Smooth muscle cell (in vitro differentiated cells): ENCODE results near the gene CNTN4. TPM values are rescaled to one million over a fixed set of nuclear protein-coding genes. Genes with fewer than 3 reads are reported as not detected.

Experiments
- DNase-seq: peaks from one replicate; lab custom pipeline; 2025; ENCODE audit not compliant: unreplicated experiment; lab: John Stamatoyannopoulos, UW
- H2AFZ ChIP-seq: fragments of 200-600 bp; sonication (generic); 2 replicates; pipeline ENCODE4 v1.6.0; 2016; ENCODE audit warnings: antibody characterized with exemption, low read depth, mild to moderate bottlenecking
- H3F3A ChIP-seq: fragments of 200-600 bp; sonication (generic); 2 replicates; pipeline ENCODE4 v1.6.0; 2017; ENCODE audit warnings: antibody characterized with exemption, low read depth
- H3K27ac ChIP-seq: fragments of 200-600 bp; sonication (generic); 2 replicates; pipeline ENCODE4 v1.5.1; 2016; ENCODE audit warnings: low read depth, mild to moderate bottlenecking
- H3K27me3 ChIP-seq: fragments of 200-600 bp; sonication (generic); 2 replicates; pipeline ENCODE4 v1.6.1; 2016; ENCODE audit warnings: low read depth, mild to moderate bottlenecking
- H3K36me3 ChIP-seq: fragments of 200-600 bp; sonication (generic); 2 replicates; pipeline ENCODE4 v1.5.1; 2016; ENCODE audit warnings: low read depth
- H3K4me1 ChIP-seq: fragments of 200-600 bp; sonication (generic); 2 replicates; pipeline ENCODE4 v1.5.1; 2016; ENCODE audit warnings: low read depth
- H3K4me2 ChIP-seq: fragments of 200-600 bp; sonication (generic); 2 replicates; pipeline ENCODE4 v1.6.0; 2016; ENCODE audit warnings: mild to moderate bottlenecking
- H3K4me3 ChIP-seq: fragments of 200-600 bp; sonication (generic); 2 replicates; pipeline ENCODE4 v1.5.1; 2016; ENCODE audit warnings: mild to moderate bottlenecking
- H3K79me2 ChIP-seq: fragments of 200-600 bp; sonication (generic); 2 replicates; pipeline ENCODE4 v1.6.0; 2016; ENCODE audit warnings: low read depth, mild to moderate bottlenecking
- H3K9ac ChIP-seq: fragments of 200-600 bp; sonication (generic); 2 replicates; pipeline ENCODE4 v1.6.0; 2016; ENCODE audit warnings: low read depth
- H3K9me3 ChIP-seq: fragments of 200-600 bp; sonication (generic); replicated peaks from 2 replicates; pipeline ENCODE4 v1.5.1; 2016; ENCODE audit warnings: low read depth
- H4K20me1 ChIP-seq: fragments of 200-600 bp; sonication (generic); 2 replicates; pipeline ENCODE4 v1.6.0; 2016; ENCODE audit warnings: low read depth
- CTCF ChIP-seq: fragments of 200-600 bp; sonication (generic); IDR thresholded peaks from 2 replicates; pipeline ENCODE4 v1.5.1; 2017; ENCODE audit warnings: borderline replicate concordance, mild to moderate bottlenecking, antibody characterized with exemption; ENCODE audit not compliant: insufficient read depth, poor library complexity, severe bottlenecking
- WGBS: methylation state at CpG from one replicate; pipeline ENCODE4 v1.1.7; 2016; ENCODE audit warnings: low lambda C conversion rate; 5-methylcytosine and 5-hydroxymethylcytosine counted together
- polyA plus RNA-seq: library from polyadenylated mRNA; unstranded; fragments of >200 nt; fragmentation: Nextera tagmentation; extraction: Ambion mirVana; gene quantifications from 2 replicates; pipeline ENCODE4 v1.2.1, GENCODE V29; 2016
- total RNA-seq: library from RNA; depleted of rRNA; stranded (reverse); fragments of >200 nt; gene quantifications from 2 replicates; pipeline ENCODE4 v1.2.3, GENCODE V29; 2014

The CNTN4 gene
- total and polyA plus RNA-seq, 2 experiments from 2014 or later: 12.1 to 15.8 TPM

DNA sequence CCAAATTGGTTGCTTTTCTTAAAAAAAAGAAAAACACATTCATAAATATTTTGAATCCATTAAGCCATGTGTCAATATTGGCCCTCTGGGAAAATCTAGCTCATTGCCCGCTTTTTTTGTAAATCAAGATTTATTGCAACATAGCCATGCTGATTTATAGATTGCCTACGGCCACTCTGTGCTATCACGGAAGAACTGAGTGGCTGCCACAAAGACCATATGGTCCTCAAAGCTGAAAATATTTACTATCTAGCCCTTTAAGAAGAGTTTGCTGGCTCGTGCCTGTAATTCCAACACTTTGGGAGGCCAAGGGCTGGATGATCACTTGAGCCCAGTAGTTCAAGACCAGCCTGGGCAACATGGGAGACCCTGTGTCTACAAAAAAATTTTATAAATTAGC is 965.6 kb downstream of the CNTN4 start:
- TF ChIP-seq CTCF: no peak
- no peak for DNase-seq
- no peaks in the 10 kb centered on the region for H4K20me1 ChIP-seq
- no peaks in the 10 kb centered on the region for H3K36me3 ChIP-seq
- H3K4me1 ChIP-seq: peaks cover 10% of the 10 kb centered on the region
- H2AFZ ChIP-seq: no peak overlapping the region
- H3K4me3 ChIP-seq: no peak overlapping the region
- H3K4me2 ChIP-seq: no peak overlapping the region
- H3K79me2 ChIP-seq: no peaks in the 10 kb centered on the region
- 69% methylated on average over 4 of the region's 4 CpGs for WGBS
- H3K9me3 ChIP-seq: no peaks in the 10 kb centered on the region
- H3K27ac ChIP-seq: no peak overlapping the region
- H3F3A ChIP-seq: no peaks in the 10 kb centered on the region
- H3K9ac ChIP-seq: no peak overlapping the region
- H3K27me3 ChIP-seq: no peaks in the 10 kb centered on the region

DNA sequence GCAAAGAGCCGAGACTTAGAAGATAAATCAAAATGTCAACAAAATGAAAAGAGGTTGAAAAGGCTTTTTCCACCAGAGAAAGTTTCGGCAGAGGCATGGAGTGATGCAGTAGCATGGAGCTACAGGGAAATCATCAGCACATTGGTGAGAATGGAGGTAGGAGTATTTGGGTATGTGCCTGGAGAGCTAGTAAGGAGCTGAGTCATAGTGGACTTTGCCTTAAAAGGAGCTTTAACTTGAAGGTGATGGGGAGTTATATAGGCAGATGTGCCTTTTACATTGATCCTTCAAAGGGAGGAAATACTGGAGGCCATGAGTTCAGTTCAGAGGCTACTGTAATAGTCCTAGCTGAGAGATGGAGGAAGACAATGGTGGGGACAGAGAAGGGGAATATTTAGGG is 967.2 kb downstream of the CNTN4 start:
- Histone ChIP-seq H3K4me2 (no peak overlapping the region), H3F3A (no peaks in the 10 kb centered on the region), H3K27ac (no peak overlapping the region), H3K79me2 (no peaks in the 10 kb centered on the region), H4K20me1 (no peaks in the 10 kb centered on the region), H3K4me1 (peaks cover 4% of the 10 kb centered on the region), H2AFZ (no peak overlapping the region), H3K9ac (no peak overlapping the region), H3K9me3 (no peaks in the 10 kb centered on the region), H3K4me3 (no peak overlapping the region), H3K36me3 (no peaks in the 10 kb centered on the region), H3K27me3 (no peaks in the 10 kb centered on the region)
- no peak for DNase-seq
- 84% methylated on average over 2 of the region's 2 CpGs for WGBS
- no peak for TF ChIP-seq CTCF

GRCh38 chr3:3066378-3066777 is 967.7 kb downstream of the CNTN4 start:
- Histone ChIP-seq H3F3A (no peaks in the 10 kb centered on the region), H3K27ac (no peak overlapping the region), H3K79me2 (no peaks in the 10 kb centered on the region), H3K4me2 (no peak overlapping the region), H2AFZ (no peak overlapping the region), H4K20me1 (no peaks in the 10 kb centered on the region), H3K4me3 (no peak overlapping the region), H3K9ac (no peak overlapping the region), H3K36me3 (no peaks in the 10 kb centered on the region), H3K27me3 (no peaks in the 10 kb centered on the region), H3K4me1 (no peaks in the 10 kb centered on the region), H3K9me3 (no peaks in the 10 kb centered on the region)
- TF ChIP-seq CTCF: no peak
- WGBS: 73% methylated on average over 2 of the region's 2 CpGs
- DNase-seq: no peak

DNA sequence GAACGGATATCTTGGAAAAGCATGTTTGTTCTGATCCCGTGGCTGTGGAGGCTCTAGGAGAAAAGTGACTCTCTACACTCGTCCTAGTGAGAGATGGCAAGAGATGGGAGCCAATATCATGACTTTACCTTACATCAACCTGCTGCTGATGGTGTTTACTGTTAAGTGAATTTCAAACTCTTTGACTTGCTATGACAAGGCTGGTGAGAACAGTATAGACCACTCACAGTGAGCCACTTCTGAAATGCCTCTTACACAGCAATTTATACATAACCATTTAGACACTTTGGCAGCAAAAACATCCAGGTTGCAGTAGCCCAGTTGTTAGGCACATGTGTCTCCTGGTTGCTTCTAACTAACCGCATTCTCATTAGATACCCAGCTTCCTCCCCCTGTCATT is 968.2 kb downstream of the CNTN4 start:
- H3K9ac ChIP-seq: no peak overlapping the region
- H3K4me1 ChIP-seq: no peaks in the 10 kb centered on the region
- no peak overlapping the region for H2AFZ ChIP-seq
- no peak overlapping the region for H3K27ac ChIP-seq
- H3K4me2 ChIP-seq: no peak overlapping the region
- no peaks in the 10 kb centered on the region for H3K79me2 ChIP-seq
- no peak overlapping the region for H3K4me3 ChIP-seq
- no peak for DNase-seq
- H3K27me3 ChIP-seq: no peaks in the 10 kb centered on the region
- TF ChIP-seq CTCF: no peak
- no peaks in the 10 kb centered on the region for H3F3A ChIP-seq
- H3K9me3 ChIP-seq: no peaks in the 10 kb centered on the region
- WGBS: 96% methylated on average over 4 of the region's 4 CpGs
- H4K20me1 ChIP-seq: no peaks in the 10 kb centered on the region
- H3K36me3 ChIP-seq: no peaks in the 10 kb centered on the region
